ENCODE measurements around the gene SETD7. TPM values are rescaled to one million over a fixed set of nuclear protein-coding genes. Genes with fewer than 3 reads are reported as not detected.

Gene SETD7
- polyA plus RNA-seq, 1 donor from 2014 or later, result 12.0 TPM

- no peaks in the 10 kb centered on the region for H4K20me1 ChIP-seq (ENCODE audit: insufficient read depth)
- H3K27ac ChIP-seq (ENCODE audit: low read length), result no peak overlapping the region
- no peak for TF ChIP-seq TAF1 (IDR thresholded peaks at IDR 0.05; ENCODE audit: low read depth)
- TF ChIP-seq CTCF (IDR thresholded peaks at IDR 0.05; ENCODE audit: poor library complexity, severe bottlenecking), result no peak
- no peak for TF ChIP-seq RAD21 (conservative IDR thresholded peaks at IDR 0.05)
- TF ChIP-seq REST (IDR thresholded peaks at IDR 0.05; ENCODE audit: borderline replicate concordance), result no peak
- TF ChIP-seq MXI1 (conservative IDR thresholded peaks at IDR 0.05; ENCODE audit: poor library complexity, severe bottlenecking), result no peak
- TF ChIP-seq EZH2 (IDR thresholded peaks at IDR 0.05; ENCODE audit: borderline replicate concordance, insufficient read depth, low read length, poor library complexity, severe bottlenecking), result no peak
- TF ChIP-seq EP300 (conservative IDR thresholded peaks at IDR 0.05; ENCODE audit: poor library complexity, severe bottlenecking), result no peak
- no peak for TF ChIP-seq POLR2AphosphoS5 (IDR thresholded peaks at IDR 0.05)
- no peak for TF ChIP-seq SMC3 (conservative IDR thresholded peaks at IDR 0.05; ENCODE audit: poor library complexity)
- H3K36me3 ChIP-seq (ENCODE audit: insufficient read depth, low read length), result no peaks in the 10 kb centered on the region
- no peaks in the 10 kb centered on the region for H3F3A ChIP-seq (ENCODE audit: insufficient read depth, low read length, poor library complexity, severe bottlenecking)
- H2AFZ ChIP-seq (ENCODE audit: low read depth, low read length), result no peak overlapping the region
- H3K9me3 ChIP-seq (ENCODE audit: low read length), result no peaks in the 10 kb centered on the region
- H3K4me2 ChIP-seq (ENCODE audit: low read length), result no peak overlapping the region
- peaks cover 3% of the 10 kb centered on the region for H3K27me3 ChIP-seq (ENCODE audit: insufficient read depth, low read depth, low read length)
- H3K9me2 ChIP-seq (ENCODE audit: insufficient read depth, low read length), result no peaks in the 10 kb centered on the region
- no peak overlapping the region for H3K9ac ChIP-seq (ENCODE audit: low read length)
- H3K79me2 ChIP-seq (replicated peaks; ENCODE audit: insufficient read depth, low read length), result no peaks in the 10 kb centered on the region
- H3K4me3 ChIP-seq (ENCODE audit: low read length), result no peak overlapping the region
Observed at GRCh38 chr4:139564502-139564901, 8.5 kb upstream of the SETD7 start.

DNA sequence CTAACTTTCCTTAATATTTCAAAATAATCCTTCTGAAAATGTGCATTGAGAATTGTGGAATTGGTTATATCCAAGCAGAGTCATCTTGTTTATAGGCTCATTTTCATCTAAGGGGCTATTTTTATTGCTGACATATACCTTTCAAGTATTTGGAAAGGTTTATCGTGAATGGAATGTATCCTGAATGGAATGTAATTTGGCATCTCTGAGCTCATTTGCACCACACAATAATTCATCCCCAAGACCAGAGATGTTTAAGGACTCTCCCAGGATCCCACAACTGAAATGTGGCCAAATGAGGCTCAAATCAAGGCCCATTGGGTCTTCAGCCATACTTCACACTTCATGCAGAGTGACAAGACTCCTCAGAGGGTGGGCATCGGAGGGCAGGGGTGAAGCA, 7.5 kb upstream of the SETD7 start:
- H3K4me2 ChIP-seq (ENCODE audit: low read length), result no peak overlapping the region
- no peaks in the 10 kb centered on the region for H3F3A ChIP-seq (ENCODE audit: insufficient read depth, low read length, poor library complexity, severe bottlenecking)
- no peaks in the 10 kb centered on the region for H3K79me2 ChIP-seq (replicated peaks; ENCODE audit: insufficient read depth, low read length)
- no peaks in the 10 kb centered on the region for H3K36me3 ChIP-seq (ENCODE audit: insufficient read depth, low read length)
- H4K20me1 ChIP-seq (ENCODE audit: insufficient read depth), result no peaks in the 10 kb centered on the region
- no peak for TF ChIP-seq POLR2AphosphoS5 (IDR thresholded peaks at IDR 0.05)
- TF ChIP-seq CTCF (IDR thresholded peaks at IDR 0.05; ENCODE audit: poor library complexity, severe bottlenecking), result no peak
- no peak for TF ChIP-seq TAF1 (IDR thresholded peaks at IDR 0.05; ENCODE audit: low read depth)
- no peak for TF ChIP-seq RAD21 (conservative IDR thresholded peaks at IDR 0.05)
- TF ChIP-seq EZH2 (IDR thresholded peaks at IDR 0.05; ENCODE audit: borderline replicate concordance, insufficient read depth, low read length, poor library complexity, severe bottlenecking), result no peak
- TF ChIP-seq REST (IDR thresholded peaks at IDR 0.05; ENCODE audit: borderline replicate concordance), result no peak
- TF ChIP-seq EP300 (conservative IDR thresholded peaks at IDR 0.05; ENCODE audit: poor library complexity, severe bottlenecking), result no peak
- TF ChIP-seq MXI1 (conservative IDR thresholded peaks at IDR 0.05; ENCODE audit: poor library complexity, severe bottlenecking), result no peak
- TF ChIP-seq SMC3 (conservative IDR thresholded peaks at IDR 0.05; ENCODE audit: poor library complexity), result no peak
- no peaks in the 10 kb centered on the region for H3K9me3 ChIP-seq (ENCODE audit: low read length)
- H3K9me2 ChIP-seq (ENCODE audit: insufficient read depth, low read length), result no peaks in the 10 kb centered on the region
- no peak overlapping the region for H3K4me3 ChIP-seq (ENCODE audit: low read length)
- H3K27ac ChIP-seq (ENCODE audit: low read length), result no peak overlapping the region
- H3K9ac ChIP-seq (ENCODE audit: low read length), result no peak overlapping the region
- peaks cover 13% of the 10 kb centered on the region for H3K27me3 ChIP-seq (ENCODE audit: insufficient read depth, low read depth, low read length)
- H2AFZ ChIP-seq (ENCODE audit: low read depth, low read length), result no peak overlapping the region
